Astrocyte (in vitro differentiated cells and primary cell): ENCODE results near the gene CDH22.

Experiments used
- EZH2 ChIP-seq: IDR thresholded peaks from 2 replicates; pipeline ENCODE4 v1.6.1; 2012; ENCODE audit warnings: mild to moderate bottlenecking, low read length, inconsistent platforms; ENCODE audit not compliant: insufficient read depth
- TF ChIP-seq, protein P1 (sequence below): IDR thresholded peaks from 2 replicates; pipeline ENCODE4 v1.5.1; 2011; ENCODE audit warnings: low read depth, mild to moderate bottlenecking, inconsistent platforms, low read length, moderate library complexity; ENCODE audit not compliant: insufficient read depth

GRCh38 chr20:46331611-46332361 is 23.5 kb upstream of the CDH22 start:
- no peak for TF ChIP-seq EZH2
- TF ChIP-seq, protein P1, sequence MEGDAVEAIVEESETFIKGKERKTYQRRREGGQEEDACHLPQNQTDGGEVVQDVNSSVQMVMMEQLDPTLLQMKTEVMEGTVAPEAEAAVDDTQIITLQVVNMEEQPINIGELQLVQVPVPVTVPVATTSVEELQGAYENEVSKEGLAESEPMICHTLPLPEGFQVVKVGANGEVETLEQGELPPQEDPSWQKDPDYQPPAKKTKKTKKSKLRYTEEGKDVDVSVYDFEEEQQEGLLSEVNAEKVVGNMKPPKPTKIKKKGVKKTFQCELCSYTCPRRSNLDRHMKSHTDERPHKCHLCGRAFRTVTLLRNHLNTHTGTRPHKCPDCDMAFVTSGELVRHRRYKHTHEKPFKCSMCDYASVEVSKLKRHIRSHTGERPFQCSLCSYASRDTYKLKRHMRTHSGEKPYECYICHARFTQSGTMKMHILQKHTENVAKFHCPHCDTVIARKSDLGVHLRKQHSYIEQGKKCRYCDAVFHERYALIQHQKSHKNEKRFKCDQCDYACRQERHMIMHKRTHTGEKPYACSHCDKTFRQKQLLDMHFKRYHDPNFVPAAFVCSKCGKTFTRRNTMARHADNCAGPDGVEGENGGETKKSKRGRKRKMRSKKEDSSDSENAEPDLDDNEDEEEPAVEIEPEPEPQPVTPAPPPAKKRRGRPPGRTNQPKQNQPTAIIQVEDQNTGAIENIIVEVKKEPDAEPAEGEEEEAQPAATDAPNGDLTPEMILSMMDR: no peak
